UCSD-AML1 (cell line): ENCODE data around the gene IGFBP5.

Experiments
- DNase-seq: peaks from one replicate; lab custom pipeline; 2025; ENCODE audit not compliant: unreplicated experiment; lab: John Stamatoyannopoulos, UW

The IGFBP5 gene

DNA sequence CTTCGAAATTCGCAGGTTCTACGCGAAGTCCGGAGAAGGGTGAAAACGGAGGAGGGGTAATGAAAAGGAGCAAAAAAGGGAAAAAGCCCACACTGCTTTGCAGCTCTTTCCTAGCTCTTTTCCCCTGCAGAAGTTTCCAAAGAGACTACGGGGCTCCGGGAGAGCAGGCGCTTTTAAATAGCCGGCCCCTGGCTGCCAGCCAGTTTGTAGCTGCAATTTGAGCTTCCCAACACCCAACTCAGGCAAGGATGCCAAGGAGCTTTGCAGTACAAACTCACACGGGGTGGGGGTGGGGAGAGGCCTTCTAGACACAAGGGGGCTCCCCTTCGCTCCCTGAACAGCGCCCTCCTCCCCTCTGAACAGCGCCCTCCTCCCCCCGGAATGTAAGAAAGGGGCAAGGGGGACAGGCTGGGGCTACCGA lies at the start of gene IGFBP5:
IGFBP5 (minus strand) TSS at position 149 of the 421 bp plus-strand sequence. CDS start 774 bp downstream, outside the sequence.
- DNase-seq = no peak

DNA sequence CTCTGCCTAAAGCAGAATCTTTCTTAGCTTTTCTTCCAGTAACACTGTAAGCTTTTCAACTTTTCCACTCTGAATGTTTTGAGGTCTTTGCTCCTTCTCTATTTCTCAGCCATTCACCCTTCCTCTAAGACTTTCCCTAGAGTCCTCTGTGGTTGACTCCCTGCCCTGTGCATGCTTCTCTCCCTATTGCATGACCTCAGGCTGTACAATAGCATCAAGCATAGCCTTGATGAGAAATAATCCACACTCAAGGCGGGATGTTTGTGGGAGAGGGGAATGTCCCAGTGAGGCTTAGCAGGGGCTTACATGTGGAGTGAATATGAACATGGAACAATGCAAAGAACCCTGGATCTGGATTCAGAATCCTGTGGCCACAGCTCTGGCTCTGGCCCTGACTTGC lies 48.4 kb upstream of the IGFBP5 start:
- DNase-seq = no peak

DNA sequence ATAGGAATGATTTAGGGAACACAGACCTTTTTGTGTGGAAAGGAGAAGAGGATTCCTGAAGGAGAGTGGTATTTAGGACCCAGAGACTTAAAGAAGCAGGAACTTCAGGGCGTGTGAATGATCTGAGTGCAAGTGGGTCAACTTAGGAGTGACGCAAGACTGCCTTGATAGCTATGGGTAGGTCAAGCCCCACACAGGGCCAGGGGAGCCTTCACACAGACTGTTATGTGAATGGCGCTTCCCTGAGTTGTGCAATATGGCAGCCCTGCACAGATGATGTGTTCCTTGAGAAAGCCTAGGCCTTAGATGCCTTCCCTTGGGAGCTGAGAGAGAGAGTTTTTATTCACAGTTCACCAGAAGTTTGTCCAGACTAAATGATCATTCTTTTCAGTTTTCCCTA lies 47.1 kb upstream of the IGFBP5 start:
- no peak for DNase-seq

GRCh38 chr2:216741223-216741593 lies 45.9 kb upstream of the IGFBP5 start:
- no peak for DNase-seq

DNA sequence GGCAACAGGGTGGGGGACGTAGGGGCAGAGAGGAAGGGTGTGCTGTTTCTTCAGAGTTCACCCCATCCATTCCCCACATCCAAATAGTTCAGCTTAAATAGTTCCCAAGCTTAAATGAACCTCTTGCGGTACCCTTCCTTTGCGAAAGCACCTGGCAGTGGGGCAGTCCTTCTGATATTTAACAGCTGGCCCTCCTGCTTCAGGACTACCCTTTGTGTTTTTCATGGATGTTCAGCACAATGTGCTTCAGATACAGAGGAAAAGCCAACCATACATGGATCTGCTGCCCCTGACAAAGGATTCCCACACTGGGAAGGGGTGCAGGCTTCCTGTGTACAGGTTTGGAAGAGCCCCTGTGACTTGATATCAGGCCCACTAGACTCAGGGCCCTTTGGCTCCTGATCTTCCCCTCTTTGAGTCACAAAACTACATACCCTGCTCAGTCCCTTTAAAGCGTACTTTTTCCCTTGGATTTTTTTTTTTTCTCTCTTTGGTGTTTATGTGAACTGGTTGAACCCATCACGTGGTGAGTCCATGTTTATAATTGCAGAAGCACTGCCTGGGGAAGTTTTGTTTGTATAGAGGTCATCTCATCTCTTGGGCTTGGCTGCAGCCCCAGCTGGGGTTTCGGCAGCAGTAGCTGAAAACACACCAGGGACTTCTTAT lies 45.3 kb upstream of the IGFBP5 start:
- no peak for DNase-seq

GRCh38 chr2:216739035-216739434 lies 43.7 kb upstream of the IGFBP5 start:
- no peak for DNase-seq

GRCh38 chr2:216737676-216738075 lies 42.3 kb upstream of the IGFBP5 start:
- no peak for DNase-seq

- DNase-seq = no peak
These were observed 41.0 kb upstream of the IGFBP5 start for GRCh38 chr2:216736326-216736725.

GRCh38 chr2:216735668-216736067 lies 40.3 kb upstream of the IGFBP5 start:
- no peak for DNase-seq

- no peak for DNase-seq
These were observed 39.7 kb upstream of the IGFBP5 start for GRCh38 chr2:216735086-216735485.

DNA sequence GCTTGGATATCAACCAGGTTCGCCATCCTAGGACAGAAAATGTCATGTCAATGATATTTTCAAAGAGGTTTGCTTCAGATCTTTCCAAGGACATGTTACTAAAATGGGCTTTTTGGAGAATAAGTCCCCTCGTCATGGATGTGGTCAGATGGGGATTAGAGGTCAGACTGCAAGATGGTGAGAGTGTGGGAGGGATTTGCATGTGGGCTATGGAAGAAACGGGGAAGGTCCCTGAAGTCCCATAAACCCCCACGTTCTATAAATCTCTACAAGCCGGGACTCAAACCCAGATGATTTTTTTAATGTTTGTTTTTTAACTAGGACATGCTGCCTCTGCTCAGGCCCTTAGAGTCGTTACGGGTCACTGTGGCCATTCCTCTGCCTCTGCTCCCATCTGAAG lies 37.7 kb upstream of the IGFBP5 start:
- no peak for DNase-seq

DNA sequence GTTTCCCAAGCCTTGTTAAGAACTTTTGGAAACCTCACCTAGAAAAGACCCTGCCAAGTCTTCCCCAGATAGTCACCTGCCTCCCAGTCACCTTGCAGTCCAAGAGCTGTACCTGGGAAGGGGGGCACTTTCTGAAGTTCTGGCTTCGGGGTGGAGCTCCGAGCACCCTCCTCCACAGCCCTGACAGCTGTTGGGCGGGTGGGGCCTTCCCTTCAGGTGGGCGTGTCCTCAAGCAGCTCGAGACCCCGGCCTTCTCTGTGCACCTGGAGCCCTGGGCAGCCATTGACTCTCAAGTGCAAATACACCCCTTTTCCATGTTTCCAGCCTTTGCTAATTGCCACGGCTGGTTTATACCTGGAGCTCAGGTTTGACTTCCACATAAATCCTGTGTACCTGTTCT lies 37.0 kb upstream of the IGFBP5 start:
- DNase-seq = no peak

DNA sequence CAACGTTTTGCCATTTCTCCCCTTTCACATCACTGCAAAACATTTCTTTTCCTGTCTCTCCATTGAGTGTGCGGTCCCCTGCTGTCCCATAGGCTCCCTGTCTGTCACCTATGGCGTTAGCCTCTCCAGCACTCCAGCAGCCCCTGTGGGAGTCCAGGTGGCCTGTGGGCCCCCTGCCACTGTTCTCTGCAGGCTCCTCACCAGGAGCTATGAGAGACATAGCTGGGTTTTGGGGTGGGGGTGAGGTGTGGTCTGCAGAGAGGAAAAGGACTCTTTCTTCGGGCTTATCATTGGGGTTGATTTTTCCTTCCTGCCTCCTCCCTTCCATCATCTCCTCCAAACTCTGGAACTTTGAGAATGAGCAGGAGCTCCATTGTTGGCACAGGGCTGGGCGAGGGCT lies 36.1 kb upstream of the IGFBP5 start:
- no peak for DNase-seq

DNA sequence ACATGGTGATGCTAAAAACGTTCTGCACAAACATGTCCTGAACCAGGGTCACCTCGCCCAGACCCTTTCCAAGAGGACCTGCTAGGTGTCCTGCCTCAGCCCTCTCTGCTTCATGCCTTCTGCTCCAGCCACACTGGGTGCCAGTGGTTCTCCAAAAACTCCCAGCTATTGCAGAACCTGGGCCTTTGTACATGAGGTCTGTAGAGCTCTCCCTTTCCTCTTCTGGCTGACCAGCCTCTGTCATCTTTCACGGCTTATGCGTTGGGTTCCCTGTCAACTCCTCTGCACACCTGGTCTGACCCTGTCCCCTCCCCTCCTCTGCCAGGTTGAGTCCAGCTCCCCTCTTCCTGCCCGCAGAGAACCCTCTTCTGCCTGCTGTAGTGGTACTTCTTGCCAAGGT lies 35.5 kb upstream of the IGFBP5 start:
- no peak for DNase-seq

DNA sequence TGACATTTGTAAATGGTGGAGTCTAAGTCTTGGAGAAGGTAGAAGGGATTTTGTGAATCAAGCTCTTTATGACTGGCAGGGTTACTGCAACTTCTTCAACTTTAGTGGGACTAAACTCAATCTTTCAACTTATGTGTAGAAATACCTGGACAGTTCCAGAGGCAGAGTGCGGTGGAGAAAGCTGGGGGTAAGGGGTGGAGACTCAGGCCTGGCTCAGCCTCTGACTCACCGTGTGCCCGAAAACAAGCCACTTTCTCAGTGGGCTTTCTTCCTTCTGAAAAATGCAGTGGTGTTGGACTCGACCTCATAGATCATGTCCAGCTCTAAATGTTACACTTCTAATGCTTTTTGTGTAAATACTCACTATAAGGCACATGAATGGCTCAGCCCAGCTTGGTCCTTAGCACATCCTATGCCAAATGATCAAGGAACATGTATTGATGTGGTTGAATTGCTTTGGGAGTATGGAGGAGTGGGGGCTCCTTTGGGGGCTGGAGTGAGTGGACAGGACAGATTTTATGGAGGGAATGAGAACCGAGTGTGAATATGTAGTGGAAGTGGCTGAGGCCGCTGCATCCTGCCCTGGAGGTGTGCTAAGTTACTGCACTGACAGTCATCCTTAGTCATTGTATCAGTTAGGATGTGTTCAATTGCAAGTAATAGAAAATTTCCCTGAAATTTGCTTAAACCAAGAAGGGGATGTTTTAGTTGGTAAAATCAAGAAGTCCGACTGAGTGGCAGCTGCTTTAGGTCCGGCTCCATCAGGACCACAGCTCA lies 32.2 kb upstream of the IGFBP5 start:
- DNase-seq = no peak

GRCh38 chr2:216724190-216724589 lies 28.8 kb upstream of the IGFBP5 start:
- DNase-seq = no peak

DNA sequence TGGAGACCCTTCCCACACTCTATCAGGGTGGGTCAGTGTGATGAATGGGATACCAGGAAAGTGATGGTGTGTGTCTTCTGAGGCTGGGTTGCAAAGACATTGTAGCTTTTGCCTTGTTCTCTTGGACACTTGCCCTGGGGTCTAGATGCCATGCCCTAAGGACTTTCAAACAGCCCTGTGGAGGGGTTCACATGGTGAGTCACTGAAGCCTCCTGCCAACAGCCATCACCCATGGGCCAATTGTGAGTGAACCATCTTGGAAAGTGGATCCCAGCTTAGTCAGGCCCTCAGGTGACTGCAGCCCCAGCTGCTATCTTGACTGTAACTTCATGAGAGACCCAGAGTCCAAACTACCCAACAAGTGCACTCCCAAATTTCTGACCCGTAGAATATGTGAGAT lies 25.8 kb upstream of the IGFBP5 start:
- no peak for DNase-seq

- no peak for DNase-seq
These were observed 25.4 kb upstream of the IGFBP5 start for GRCh38 chr2:216720722-216721121.

DNA sequence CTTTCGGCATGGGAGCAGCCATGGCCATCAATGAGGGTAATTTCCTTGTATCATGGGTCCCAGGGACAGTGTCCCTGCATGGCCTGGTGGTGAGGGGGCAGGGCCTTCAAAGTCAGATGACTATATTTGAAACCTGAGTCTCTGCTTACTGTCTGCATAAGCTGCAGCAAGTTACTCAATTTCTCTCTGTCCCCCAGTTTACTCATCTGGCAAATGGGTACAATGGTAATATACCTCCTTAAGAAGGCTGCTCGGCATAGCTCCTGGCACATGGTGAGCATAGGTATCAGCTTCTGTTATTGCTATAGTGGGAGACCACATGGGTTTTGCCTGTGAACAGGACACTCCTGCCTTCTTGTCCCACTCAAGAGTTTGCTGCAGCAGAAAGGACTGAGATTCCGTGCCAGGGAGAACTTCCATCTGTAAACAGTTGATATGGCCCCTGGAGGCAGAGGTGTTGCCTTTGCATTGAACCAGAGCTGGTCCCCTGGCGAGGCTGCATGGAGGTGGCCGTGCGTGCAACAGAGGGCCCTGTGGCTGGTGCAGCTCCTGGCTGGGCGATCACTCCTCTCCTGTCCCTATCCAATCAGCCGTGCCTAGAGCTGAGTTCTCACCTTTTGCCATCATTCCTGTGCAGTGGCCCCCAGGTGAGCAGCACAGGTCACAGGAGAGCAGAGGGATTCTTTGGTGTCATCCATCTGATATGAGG lies 22.7 kb upstream of the IGFBP5 start:
- DNase-seq = no peak

GRCh38 chr2:216717491-216717901 lies 22.1 kb upstream of the IGFBP5 start:
- DNase-seq = no peak

DNA sequence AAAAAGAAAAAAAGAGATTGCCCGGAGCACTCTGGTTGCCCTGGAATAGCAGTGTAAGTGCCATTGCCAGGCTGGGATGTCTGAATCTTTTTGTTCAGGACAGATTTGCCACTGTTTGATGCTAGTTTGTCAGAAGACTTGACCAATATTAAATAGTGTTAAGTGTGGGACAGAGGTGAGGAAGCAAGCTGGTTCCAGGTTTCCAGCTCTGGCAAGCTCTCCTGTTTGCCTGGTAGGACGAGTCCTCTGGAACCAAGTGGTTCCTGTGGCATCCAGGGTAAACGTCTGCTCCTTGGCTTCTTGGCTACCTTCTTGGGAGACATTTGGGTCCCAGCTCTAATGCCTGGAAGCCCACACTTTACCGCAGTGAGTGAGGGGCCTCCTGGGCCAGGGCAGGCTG lies 20.8 kb upstream of the IGFBP5 start:
- DNase-seq = no peak

GRCh38 chr2:216715402-216715974 lies 20.1 kb upstream of the IGFBP5 start:
- DNase-seq = no peak
